Lung (tissue), 12 donors: Measurements from ENCODE around the gene NPRL2. TPM values are rescaled to one million over a fixed set of nuclear protein-coding genes. Genes with fewer than 3 reads are reported as not detected.

ENCODE experiments used
- ATAC-seq: fragments of 200-7000 bp; cut with Tn5 transposase; one replicate; pipeline ENCODE4 v1.9.1; 2020; ENCODE audit warnings: moderate number of reproducible peaks; ENCODE audit not compliant: insufficient read depth, low FRiP score
- DNase-seq, 3 donors: peaks; one replicate each; pipeline ENCODE4 v3.0.0-alpha.2; 2013 to 2017
- H3K27ac ChIP-seq, 2 donors: one replicate each; pipeline ENCODE4 v1.5.1; 2013; ENCODE audit warnings: mild to moderate bottlenecking in 2 of 2, moderate library complexity in 2 of 2, control low read depth in 1 of 2, inconsistent platforms in 1 of 2, low read depth in 1 of 2, low read length in 1 of 2
- H3K27me3 ChIP-seq, 3 donors: one replicate each; pipeline ENCODE4 v1.5.1; 2013; ENCODE audit warnings: low read length in 2 of 3; ENCODE audit not compliant: control insufficient read depth in 3 of 3, insufficient read depth in 3 of 3
- H3K36me3 ChIP-seq, 4 donors: one replicate each; pipeline ENCODE4 v1.5.1; 2013; ENCODE audit warnings: low read length in 4 of 4, mild to moderate bottlenecking in 1 of 4, moderate library complexity in 1 of 4; ENCODE audit not compliant: control insufficient read depth in 4 of 4, insufficient read depth in 4 of 4
- H3K4me1 ChIP-seq, 5 donors: one replicate each; pipeline ENCODE4 v1.5.1; 2013; ENCODE audit warnings: low read length in 5 of 5, mild to moderate bottlenecking in 2 of 5, moderate library complexity in 1 of 5; ENCODE audit not compliant: control insufficient read depth in 5 of 5, insufficient read depth in 5 of 5
- H3K4me3 ChIP-seq: one replicate; pipeline ENCODE4 v1.5.1; 2013; ENCODE audit warnings: mild to moderate bottlenecking, control low read depth, moderate library complexity
- H3K9ac ChIP-seq, 2 donors: one replicate each; pipeline ENCODE4 v1.5.1; 2013; ENCODE audit warnings: low read length in 2 of 2, control low read depth in 1 of 2; ENCODE audit not compliant: insufficient read depth in 1 of 2
- H3K9me3 ChIP-seq, 4 donors: one replicate each; pipeline ENCODE4 v1.5.1; 2013; ENCODE audit warnings: low read length in 3 of 4, mild to moderate bottlenecking in 1 of 4, moderate library complexity in 1 of 4; ENCODE audit not compliant: control insufficient read depth in 4 of 4, insufficient read depth in 3 of 4
- CTCF ChIP-seq: IDR thresholded peaks from 2 replicates; pipeline ENCODE4 v1.5.1; 2012; ENCODE audit warnings: mild to moderate bottlenecking; ENCODE audit errors: control extremely low read depth, extremely low read depth
- WGBS, 2 donors: extraction: QIAGEN DNeasy Blood & Tissue Kit; methylation state at CpG; one replicate each; pipeline ENCODE4 v1.1.7; 2013; 5-methylcytosine and 5-hydroxymethylcytosine counted together
- polyA plus RNA-seq, 2 donors: library from polyadenylated mRNA; stranded (reverse); fragments of 200-250 nt; gene quantifications; one replicate each; pipeline ENCODE4 v1.2.1, GENCODE V29; 2013
- total RNA-seq, 2 donors: library from RNA; depleted of rRNA in 1 of 2; stranded (reverse); fragments of >200 nt in 1 of 2; gene quantifications; one replicate each; pipeline ENCODE4 v1.2.1, GENCODE V29; 2014 to 2021
- donor health status: control.
- donor health status: control.
- donor health status: Bipolar disorder and iron deficiency.
- donor health status: healthy.
- donor health status: DM: yes; HTN: yes; CAD: no.

The NPRL2 gene
- total and polyA plus RNA-seq, 4 donors = 12.7 to 21.9 (median 17.2) TPM

GRCh38 chr3:50318615-50319014 lies 32.0 kb downstream of the NPRL2 start:
- Histone ChIP-seq H3K27me3 (no peaks in the 10 kb centered on the region), H3K36me3 (peaks cover 0 to 21% (median 16%) of the 10 kb centered on the region in 4 donors), H3K9me3 (no peaks in the 10 kb centered on the region), H3K4me1 (peaks cover 0 to 54% (median 13%) of the 10 kb centered on the region in 5 donors), H3K9ac (peak overlapping the region in 1 of 2 donors; percentile 34), H3K27ac (peak overlapping the region in 1 of 2 donors; percentile 77), H3K4me3 (peak overlapping the region; percentile 89)
- ATAC-seq = no peak
- DNase-seq = no peak
- 50 to 59% methylated on average over 10 of the region's 10 CpGs for WGBS, 2 donors
- TF ChIP-seq CTCF = no peak

GRCh38 chr3:50318163-50318562 lies 32.4 kb downstream of the NPRL2 start:
- 75 to 81% methylated on average over 11 of the region's 11 CpGs for WGBS, 2 donors
- H3K4me1 ChIP-seq = peaks cover 0 to 54% (median 13%) of the 10 kb centered on the region in 5 donors
- no peak for TF ChIP-seq CTCF

GRCh38 chr3:50317300-50317699 lies 33.3 kb downstream of the NPRL2 start:
- Histone ChIP-seq H3K9ac (no peak overlapping the region), H3K36me3 (peaks cover 0 to 21% (median 16%) of the 10 kb centered on the region in 4 donors), H3K9me3 (no peaks in the 10 kb centered on the region), H3K27ac (peak overlapping the region in 1 of 2 donors; percentile 90), H3K4me1 (peaks cover 0 to 52% (median 8%) of the 10 kb centered on the region in 5 donors), H3K27me3 (no peaks in the 10 kb centered on the region), H3K4me3 (no peak overlapping the region)
- 48 to 83% methylated on average over 6 of the region's 6 CpGs for WGBS, 2 donors
- no peak for ATAC-seq
- DNase-seq = no peak
- TF ChIP-seq CTCF = no peak

More at GRCh38 chr3:50318163-50318562, 32.4 kb downstream of the NPRL2 start:
- no peak for DNase-seq
- Histone ChIP-seq H3K4me3 (peak overlapping the region; percentile 89), H3K36me3 (peaks cover 0 to 21% (median 16%) of the 10 kb centered on the region in 4 donors), H3K27me3 (no peaks in the 10 kb centered on the region), H3K27ac (peak overlapping the region in 1 of 2 donors; percentile 77), H3K9ac (no peak overlapping the region), H3K9me3 (no peaks in the 10 kb centered on the region)
- ATAC-seq = no peak
